Fibroblast of skin of abdomen (primary cell): ENCODE measurements around the gene DBNDD1.
A peak's percentile ranks its signal among the peaks of the same experiment; 100 is the strongest.
"Not testable (repeated sequence)": the region's sequence is repeated elsewhere in the genome, so short reads cannot be mapped to it uniquely, and the experiment has no call there.

Source experiments
- DNase-seq: peaks from one replicate; pipeline ENCODE4 v3.0.0-alpha.2; 2013

The DBNDD1 gene

DNA sequence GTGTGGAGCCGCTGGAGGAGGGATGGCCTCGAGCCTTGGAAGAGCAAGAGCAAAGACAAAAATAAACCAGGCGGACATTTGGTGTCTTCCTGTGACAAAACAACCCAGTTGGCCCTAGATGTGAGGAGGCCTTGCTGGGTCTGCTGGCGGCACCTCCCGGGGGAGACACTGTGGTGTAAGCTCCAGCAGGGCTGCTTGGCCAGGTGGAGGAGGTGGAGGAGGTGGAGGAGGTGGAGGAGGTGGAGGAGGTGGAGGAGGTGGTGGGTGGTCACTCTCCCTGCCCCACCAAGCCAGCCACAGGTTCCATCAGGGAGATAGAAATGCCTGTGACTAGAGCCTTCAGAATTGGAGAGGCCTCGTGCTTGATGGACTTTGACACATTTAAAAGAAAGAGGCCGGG is 32.1 kb downstream of the DBNDD1 start:
- no peak for DNase-seq

DNA sequence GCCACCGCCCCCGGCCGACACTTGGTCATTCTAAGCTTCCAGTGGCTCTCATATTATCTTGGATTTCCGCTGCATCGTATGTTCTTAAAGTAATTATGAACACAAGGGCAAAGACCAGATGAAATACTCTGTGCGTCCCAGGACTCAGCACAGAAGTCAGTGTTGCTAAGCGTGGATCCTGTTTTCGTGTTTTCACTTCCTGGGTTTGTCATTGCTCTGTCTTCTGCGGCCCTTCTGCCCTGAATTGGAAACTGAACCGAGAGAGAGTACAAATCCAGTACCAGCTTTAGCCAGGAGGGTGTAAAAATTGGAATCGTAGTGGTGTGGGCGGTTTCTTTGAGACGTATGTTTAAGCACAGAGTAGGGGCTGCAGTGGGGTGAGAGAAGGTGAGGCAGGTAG is 32.7 kb downstream of the DBNDD1 start:
- no peak for DNase-seq

DNA sequence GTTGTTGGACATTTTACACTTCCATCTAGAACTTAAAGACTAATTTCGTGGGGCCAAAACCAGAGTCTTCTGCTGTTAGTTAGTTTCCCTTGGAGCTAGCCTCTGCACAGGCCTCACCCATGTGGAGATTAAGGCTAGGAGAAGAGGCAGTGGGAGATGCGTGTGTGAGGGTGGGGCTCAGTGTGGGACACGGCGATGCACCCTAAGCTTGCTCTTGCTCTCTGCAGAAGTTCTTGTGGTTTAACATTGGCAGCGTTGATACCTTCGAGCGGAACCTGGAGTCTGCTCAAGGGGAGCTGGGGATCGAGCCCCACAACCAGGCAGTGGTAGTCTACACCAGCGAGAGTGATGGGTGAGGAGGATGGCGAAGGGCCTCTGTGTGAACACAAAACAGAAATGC is 34.0 kb downstream of the DBNDD1 start:
- no peak for DNase-seq

DNA sequence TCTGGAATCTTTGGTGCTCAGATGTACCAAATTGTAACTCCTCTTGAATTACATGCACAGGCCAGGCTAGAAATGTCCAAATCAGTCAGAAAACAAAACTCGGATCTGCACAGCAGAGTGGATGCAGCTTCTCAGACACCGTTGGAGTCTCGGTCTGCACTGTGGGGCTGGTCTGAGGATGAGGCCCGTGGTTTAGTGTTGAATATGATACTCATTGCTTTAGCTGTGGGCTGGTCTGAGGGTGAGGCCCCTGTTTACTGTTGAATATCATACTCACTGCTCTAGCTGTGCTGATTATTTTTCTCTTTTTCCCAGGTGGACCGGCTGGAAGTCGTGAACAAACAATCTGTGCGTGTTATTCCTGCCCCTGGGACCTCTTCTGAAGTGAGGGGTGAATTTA is 35.0 kb downstream of the DBNDD1 start:
- DNase-seq, result no peak

DNA sequence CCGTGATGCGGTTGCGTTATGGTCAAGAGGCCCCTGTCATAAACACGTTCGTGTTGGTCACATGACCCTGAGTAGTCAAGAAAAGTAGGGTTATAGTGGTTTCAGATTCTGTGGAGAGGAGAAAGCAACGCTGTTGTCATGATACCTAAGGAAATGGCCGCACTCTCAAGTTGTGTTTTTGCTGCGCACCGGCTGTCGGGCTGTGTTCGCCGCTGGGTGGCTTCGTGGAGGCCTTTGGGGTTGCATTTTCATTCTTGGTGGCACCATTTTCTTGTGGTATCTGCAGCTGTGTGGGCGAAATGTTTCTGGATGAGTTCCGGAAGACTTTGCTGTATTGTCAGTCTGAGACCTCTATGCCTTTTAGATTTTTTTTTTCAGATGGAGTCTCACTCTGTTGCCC is 35.7 kb downstream of the DBNDD1 start:
- DNase-seq, result no peak

DNA sequence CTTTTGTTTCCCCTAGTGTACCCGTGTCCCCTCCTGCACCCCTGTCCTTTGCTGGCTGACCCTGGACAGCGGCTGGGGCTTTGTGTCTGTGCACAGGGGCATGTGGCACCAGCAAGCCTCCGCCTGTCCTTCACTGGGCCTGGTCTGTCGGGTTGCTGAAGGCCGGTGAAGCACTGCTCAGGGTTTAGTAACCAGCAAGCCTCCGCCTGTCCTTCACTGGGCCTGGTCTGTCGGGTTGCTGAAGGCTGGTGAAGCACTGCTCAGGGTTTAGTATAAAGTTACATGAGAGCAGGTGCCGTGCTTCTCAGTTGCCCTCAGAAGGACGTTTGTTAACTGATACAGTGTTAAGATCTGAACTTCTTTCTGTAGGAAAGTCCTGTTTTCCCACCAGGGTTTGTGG is 36.9 kb downstream of the DBNDD1 start:
- DNase-seq, result no peak

DNA sequence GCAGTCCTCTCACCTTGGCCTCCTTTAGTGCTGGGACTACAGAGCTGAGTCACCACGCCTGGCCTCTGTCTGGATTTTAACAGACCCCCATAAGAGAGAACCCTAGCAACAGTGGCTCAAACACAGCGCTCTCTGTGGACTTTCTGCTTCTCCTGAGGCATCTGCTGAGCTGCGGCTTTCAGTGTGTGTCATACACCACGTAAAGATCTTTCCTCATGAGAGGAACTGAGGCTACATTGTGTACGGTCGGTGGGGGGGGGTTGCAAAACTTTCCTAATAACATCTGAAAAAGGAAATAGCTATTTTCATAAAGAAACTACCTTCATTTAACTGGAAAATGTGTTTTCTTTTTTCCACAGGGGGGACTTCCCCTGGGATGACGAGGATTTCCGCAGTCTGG is 37.8 kb downstream of the DBNDD1 start:
- DNase-seq, result no peak

DNA sequence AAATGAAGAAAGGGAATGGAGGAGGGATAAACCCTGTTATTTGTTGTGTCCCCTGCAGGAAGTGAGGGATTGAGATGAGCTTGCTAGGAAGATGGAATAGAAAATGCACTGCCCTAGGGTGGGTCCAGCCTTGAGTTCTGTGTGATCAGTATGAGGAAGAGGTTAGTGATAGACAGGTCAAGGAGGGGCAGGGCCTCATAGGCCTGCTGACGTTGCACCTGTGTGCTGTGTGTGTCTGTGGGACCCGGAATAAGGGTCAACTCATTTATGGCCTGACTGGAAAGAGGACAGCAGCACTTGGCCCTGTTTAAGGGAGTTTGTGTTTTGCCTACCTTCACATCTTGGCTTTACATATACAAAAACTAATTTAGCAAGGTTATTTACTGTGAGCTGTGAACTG is 44.4 kb downstream of the DBNDD1 start:
- no peak for DNase-seq

DNA sequence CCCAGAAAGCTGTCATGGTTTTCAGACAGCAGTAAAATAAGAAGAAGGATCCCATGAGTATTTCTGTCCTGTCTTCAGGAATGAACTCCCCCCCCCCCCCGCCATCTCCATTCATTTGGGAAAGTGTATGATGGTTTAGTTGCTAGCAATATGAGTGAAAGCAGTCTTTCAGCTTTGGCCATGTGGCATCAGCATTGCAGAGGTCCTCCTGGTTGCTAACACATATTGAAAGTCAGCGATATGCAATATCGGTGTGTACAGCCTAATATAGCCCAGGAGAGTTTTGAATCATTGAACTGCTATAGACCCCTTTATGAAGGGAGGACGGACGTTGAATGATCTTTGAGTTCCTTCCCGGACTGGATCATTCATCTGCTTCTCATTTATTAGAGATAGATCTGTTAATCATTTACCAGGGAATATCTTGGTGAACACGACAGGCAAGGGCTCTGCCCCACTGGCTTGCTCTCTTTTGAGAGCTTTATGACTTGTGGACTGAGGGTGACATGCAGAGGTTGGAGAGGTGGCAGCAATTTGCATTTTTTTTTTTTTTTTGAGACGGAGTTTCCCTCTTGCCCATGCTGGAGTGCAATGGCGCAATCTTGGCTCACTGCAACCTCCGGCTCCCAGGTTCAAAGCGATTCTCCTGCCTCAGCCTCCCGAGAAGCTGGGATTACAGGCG is 45.5 kb downstream of the DBNDD1 start:
- no peak for DNase-seq

DNA sequence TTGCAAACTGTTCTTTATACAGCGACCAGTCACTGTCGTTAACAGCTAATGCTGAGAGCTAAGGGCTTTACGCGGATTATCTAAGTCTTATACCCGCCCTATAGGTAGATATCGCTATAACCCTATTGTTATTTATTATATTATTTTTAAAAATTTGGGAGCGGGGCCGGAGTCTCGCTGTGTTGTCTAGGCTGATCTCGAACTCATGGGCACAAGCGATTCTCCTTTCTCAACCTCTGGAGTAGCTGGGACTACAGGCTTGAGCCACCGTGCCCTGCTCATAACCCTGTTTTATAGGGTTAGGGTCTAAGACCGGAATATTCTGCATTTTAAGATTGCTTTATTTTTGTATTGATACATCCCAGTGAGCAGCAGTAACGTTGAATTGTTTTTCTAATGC is 46.0 kb downstream of the DBNDD1 start:
- DNase-seq, result no peak

DNA sequence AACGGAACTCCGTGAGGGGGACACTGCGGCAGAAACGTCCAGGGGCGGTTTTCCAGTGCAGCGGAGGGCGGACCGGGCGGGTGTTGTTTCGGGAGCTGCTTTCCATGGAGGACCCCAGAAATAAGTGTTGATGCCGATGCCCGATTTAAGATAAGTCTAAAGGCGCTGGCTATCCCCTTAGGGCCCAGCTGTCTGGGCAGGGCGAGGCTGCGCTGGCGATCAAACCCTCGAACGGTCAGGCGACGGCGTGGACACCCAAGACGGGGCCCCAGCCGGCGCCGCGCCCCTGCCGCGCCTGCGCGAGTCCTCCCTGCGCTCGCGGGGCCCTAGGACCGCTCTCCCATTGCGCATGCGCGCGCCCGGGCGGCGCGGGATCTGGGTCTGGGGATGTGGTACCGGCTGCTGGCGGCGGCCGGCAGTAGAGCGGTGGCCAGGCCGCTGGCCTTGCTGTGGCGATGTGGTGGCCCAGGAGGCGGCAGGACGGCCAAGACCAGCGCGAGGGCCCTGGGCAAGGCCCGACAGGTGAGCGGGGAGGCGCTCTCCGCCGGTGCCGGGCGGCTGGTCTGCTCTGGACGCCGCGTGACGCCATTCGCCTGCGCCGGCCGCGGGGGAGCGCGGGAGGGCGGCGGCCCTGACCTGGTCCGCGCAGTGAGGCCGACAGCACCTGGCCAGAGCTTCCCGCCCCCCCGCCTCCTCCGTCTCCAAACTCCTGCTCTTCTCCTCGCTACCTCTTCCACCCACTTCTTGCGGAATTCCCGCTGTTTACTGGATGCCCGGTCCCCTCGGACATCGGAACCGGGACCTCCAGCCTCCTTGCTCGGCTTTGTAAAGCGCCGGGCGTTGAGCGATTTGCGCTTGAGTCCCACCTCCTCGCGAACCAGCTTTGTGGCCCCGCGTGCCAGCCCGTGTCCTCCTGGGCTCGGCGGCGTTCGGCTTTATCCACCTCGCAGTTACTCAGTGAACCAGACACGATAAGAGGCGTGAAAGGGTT is 46.7 kb downstream of the DBNDD1 start:
- DNase-seq, result peak; percentile 92

DNA sequence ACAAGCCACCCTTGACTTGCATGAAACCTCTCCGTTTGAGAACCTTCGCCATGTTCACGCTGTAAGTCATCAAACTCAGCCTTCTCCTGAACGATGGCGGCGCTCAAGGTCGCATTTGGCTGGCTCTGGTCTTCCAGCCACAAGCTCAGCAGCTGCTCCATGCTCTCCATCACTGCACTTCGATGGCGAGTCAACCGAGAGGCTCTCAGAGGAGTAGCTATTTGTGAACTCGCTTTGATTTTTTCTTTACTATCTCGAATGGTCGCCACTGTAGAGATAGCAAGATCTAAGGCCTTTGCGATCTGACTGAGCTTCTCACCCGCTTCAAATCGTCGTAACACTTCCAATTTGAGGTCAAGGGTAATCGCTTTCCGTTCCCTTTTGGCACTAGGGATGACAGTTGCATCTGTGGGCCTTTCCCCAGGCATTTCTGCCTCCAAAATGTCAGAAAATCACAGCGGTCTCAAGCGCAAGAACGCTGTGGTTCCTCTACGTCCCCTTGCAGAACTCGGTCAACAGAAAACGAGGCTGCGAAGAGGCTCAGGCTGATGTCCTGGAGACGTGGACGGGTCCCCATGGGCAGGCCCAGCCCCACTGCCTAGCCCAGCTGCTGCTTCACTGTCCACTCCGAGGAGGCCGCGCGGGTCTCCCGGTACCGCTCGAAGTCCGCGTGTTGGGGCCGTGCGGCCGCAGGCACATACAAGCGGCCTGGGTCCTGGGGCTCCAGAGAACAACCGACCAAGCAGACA is 47.6 kb downstream of the DBNDD1 start:
- DNase-seq, result no peak

DNA sequence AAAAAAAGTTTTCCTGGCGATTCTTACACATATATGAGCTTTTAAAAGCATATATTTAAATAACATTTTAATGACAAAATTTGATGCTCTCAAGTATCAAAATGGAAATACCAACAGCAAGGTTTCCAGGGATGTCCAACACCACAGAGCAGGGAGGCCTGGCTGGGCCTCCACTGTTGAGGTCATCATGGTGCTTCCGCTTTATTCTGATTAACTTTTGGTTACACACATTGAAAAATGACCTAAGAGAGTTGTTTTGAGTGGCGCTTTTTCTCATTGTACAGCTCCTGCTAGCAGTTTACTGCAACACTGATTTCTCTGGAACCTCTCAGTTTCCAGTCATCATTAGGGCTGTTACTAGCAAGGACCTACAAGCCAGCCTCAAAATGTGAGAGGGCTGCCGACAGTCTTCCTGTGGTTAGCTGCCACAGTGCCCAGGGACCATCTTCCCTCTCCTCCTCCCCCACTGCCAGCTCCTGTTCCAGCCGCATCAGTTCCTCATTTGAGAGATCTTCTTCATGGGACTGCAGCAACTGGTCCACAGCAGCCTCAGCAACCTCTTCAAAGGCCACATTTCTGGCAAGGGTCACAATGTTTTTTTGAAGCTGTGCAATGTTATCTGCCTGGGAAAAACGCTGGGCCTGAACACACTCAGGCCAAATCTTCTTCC is 49.4 kb downstream of the DBNDD1 start:
- DNase-seq, result no peak

DNA sequence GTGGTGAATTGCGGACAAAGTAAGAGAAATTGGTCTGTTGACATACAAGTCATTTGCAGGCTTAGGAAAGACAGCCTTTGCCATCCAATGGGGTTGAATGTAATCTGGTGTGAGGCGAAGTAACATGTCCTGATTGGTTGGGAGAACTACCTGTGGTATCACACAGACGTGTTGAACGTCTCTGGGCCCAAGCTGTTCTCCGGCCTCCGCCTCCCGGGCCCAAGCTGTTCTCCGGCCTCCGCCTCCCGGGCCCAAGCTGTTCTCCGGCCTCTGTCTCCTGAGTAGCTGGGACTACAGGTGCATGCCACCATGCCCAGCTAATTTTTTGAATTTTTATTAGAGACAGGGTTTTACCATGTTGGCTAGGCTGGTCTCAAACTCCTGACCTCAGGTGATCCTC is 51.2 kb downstream of the DBNDD1 start:
- not testable (repeated sequence) for DNase-seq

DNA sequence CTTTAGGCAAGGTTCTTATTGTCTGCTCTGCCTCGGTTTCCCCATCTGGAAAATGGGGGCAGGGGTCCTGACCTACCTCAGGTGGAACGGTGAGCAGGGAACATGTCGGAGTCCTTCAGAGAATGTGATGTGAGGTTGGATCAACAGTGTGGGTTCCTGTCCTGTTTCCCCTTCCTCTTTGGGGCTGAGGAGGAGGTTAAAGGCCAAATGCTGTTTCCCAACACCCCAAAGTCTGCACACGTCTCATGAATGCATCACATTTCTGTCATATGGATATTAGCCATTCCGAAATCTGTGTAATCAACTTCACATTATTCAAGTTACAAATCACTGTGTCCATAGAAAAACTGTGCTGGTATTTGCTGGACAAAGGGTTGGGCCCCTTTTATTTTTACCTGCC is 51.8 kb downstream of the DBNDD1 start:
- not testable (repeated sequence) for DNase-seq

DNA sequence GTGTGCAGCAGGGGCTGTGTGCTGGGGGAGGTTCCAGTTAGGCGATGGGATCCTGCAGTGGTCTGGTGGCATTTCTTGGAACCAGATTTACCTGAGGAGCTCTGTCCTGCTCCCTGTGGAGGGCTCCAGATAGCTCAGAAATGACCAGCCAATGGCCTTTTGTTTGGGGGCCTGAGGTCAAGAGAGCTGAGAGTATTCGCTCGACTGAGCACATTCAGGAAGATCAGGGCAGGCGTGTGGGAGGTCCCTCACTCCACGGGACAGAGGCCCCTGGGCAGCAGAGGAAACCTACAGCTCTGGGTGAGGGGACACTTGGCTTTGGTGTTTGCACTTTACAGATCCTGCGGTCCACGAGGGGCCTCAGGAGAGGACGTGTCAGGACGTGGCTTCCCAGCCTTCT is 52.5 kb downstream of the DBNDD1 start:
- no peak for DNase-seq

DNA sequence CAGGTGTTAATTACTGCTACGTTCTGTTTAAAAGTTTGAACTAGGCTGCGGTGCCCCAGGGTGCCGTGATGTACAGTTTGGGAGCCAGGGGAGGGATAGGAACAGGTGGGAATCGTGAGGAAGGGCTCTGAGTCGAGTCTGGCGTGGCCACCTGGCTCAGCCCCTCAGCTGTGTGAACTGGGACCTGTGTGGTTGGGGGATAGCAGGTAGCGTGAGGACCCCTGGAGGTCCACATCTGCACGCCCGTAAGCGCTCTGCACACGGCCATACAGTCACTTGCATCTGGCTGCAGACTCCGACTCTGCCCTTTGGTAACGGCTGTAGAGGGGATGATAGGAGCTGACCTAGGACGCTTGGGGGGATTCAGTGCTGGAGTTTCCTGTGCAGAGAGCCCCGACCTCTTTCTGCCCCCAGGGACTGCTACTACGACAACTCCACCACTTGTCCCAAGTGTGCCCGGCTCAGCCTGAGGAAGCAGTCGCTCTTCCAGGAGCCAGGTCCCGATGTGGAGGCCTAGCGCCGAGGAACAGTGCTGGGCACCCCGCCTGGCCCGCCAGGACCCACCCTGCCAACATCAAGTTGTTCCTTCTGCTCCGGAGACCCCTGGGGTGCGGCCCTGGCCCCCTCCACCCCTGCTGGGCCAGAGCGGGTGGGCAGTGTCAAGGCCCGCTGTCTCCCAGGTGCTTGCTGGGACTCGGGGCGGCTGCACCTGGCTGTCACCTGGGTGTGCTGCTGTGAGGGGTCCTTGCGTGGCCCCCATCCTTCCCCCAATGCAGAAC is 53.6 kb downstream of the DBNDD1 start:
- DNase-seq, result no peak

DNA sequence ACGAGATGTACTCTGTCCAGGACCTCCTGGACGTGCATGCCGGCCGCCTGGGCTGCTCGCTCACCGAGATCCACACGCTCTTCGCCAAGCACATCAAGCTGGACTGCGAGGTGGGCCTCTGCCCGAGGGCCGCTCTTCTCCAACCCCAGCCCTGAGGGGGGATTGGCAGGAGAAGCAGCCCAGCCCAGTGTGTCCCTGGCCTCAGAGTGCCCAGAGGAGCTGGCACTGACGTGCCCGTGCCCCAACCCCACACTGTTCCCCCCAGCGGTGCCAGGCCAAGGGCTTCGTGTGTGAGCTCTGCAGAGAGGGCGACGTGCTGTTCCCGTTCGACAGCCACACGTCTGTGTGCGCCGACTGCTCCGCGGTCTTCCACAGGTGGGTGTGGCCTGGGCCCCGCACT is 55.1 kb downstream of the DBNDD1 start:
- no peak for DNase-seq

DNA sequence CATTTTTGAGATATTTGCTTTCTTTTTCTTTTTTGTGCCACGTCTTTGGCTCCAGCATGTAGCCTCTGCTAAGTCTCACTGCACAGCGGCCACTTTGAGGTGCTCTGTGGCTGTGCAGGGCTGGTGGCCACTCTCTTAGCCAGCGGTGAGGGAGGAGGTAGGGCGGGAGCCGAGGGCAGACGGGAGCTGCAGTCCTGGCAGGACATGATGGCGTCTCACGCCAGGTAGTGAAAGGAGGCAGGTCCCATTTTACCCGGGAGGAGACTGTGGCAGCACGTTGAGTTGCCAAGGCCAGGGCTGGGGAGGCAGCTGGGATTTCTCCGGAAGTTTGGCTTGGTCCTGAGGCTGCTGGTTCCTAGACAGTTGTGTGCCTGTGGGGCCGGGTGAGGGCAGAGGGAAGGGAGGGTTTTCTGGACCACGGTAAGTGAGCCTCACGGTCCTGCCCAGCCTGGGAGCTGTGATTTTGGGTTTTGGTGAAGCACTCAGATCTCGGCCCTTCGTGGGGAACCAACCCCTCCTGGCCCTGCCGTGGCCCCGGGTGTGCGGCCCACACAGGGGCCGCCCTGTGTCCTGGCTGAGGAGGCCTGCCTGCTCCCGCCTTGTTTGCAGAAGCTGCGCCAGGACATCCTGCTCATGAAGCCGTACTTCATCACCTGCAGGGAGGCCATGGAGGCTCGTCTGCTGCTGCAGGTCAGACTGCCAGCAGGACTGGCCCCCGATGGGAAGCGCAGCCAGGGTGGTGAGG is 56.3 kb downstream of the DBNDD1 start:
- DNase-seq, result no peak

DNA sequence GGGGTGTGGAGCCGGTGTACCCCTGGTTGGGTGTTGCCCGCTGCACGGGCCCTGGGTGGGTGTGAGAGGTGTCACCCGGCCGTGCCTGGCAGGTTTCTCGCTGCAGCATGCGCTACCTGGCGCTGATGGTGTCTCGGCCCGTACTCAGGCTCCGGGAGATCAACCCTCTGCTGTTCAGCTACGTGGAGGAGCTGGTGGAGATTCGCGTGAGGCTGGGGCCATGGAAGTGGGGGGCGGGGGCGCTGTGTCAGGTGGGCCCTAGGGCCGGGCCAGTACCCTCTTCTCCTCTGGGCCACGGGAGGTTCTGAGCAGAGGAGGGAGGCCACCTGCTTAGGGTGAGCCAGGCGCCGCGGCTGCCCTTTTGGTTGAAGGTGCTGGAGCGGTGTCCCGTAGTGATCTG is 57.3 kb downstream of the DBNDD1 start:
- no peak for DNase-seq

DNA sequence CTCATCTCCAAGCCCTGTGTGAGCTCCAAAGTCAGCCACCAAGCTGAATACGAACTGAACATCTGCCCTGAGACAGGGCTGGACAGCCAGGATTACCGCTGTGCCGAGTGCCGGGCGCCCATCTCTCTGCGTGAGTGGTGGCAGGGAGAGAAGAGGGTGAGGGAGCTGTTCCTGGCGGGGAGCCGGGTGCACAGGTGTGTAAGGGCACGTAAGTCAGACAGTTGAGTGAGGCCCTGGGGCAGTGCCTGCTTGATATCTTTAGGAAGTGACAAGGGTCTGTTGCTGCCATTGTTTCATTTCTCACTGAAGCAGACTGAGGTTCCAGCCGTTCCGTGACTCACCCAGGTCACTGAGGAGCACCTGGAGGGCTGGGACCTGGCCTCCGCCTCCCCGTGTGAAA is 58.3 kb downstream of the DBNDD1 start:
- no peak for DNase-seq
